Measurements from ENCODE around the gene SLC5A3. TPM values are rescaled to one million over a fixed set of nuclear protein-coding genes. Genes with fewer than 3 reads are reported as not detected.
A peak's percentile ranks its signal among the peaks of the same experiment; 100 is the strongest.

Gene SLC5A3
- total RNA-seq, 1 donor: 56.6 TPM

DNA sequence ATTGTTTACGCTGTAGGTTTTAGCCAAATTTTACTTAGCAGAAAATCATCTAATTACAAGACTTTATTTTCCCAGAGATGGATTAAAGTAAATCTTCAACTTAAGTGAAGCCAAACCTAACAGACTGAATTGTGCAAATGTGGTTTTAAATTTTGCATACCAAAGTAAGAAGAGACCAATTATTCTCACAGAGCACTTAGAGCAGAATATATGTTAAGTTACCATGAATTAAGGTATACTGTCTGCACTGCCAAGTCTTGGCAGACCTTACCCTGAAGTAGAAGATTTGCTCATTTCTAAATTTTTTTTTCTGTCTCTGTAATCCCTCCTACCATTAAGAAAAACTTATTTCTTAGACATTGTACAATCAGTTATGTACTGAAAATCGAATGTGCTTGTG, 24.1 kb downstream of the SLC5A3 start:
- H3K4me3 ChIP-seq (ENCODE audit: low read depth, low read length): no peak overlapping the region
- TF ChIP-seq, protein P1, sequence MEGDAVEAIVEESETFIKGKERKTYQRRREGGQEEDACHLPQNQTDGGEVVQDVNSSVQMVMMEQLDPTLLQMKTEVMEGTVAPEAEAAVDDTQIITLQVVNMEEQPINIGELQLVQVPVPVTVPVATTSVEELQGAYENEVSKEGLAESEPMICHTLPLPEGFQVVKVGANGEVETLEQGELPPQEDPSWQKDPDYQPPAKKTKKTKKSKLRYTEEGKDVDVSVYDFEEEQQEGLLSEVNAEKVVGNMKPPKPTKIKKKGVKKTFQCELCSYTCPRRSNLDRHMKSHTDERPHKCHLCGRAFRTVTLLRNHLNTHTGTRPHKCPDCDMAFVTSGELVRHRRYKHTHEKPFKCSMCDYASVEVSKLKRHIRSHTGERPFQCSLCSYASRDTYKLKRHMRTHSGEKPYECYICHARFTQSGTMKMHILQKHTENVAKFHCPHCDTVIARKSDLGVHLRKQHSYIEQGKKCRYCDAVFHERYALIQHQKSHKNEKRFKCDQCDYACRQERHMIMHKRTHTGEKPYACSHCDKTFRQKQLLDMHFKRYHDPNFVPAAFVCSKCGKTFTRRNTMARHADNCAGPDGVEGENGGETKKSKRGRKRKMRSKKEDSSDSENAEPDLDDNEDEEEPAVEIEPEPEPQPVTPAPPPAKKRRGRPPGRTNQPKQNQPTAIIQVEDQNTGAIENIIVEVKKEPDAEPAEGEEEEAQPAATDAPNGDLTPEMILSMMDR (IDR thresholded peaks at IDR 0.05; ENCODE audit: insufficient read depth, low read length): no peak
- no peak for DNase-seq (ENCODE audit: low read depth)

DNA sequence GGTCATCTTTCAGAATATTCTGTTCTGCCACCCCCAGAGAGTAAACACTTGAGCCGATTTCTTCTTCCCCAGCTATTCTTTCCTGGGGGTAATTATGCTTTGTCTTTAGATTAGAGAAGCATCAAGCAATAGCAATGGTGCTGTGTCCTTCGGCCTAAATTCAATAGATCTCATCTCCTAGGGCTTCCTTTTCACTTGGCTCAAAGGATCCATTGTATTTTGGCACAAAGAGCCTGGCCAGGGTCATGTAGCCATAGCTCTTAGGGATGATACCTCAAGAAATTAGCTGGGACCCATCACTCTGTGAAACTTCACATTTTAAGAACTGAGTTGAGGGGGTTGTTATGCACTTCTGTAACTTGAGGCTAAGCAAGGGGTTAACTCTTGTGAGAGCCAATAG, 27.0 kb downstream of the SLC5A3 start:
- no peak overlapping the region for H3K4me3 ChIP-seq (ENCODE audit: low read depth, low read length)
- TF ChIP-seq, protein P1 (IDR thresholded peaks at IDR 0.05; ENCODE audit: insufficient read depth, low read length): no peak

DNA sequence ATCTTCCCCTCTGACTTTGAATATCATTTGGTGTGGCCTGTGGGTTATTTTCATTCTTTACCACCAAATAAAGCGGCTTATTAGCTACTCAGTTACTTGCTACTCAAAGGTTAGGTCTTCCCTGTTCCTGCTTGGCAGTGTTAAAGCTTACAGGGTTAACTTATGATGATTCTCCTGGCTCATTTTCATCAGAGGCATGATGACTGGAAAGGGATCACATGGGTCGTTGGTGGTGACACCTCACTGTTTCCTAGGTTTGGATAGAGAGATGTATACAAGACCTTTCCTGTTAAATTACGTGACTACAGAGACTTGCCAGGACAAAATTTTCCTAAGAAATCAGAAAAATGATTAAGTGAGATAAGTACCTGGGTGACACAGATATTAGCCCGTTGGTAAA, 27.4 kb downstream of the SLC5A3 start:
- TF ChIP-seq, protein P1 (IDR thresholded peaks at IDR 0.05; ENCODE audit: insufficient read depth, low read length): no peak
- DNase-seq (ENCODE audit: low read depth): peak; percentile 15

More for the DNA sequence above, 27.0 kb downstream of the SLC5A3 start:
- no peak for DNase-seq (ENCODE audit: low read depth)

DNA sequence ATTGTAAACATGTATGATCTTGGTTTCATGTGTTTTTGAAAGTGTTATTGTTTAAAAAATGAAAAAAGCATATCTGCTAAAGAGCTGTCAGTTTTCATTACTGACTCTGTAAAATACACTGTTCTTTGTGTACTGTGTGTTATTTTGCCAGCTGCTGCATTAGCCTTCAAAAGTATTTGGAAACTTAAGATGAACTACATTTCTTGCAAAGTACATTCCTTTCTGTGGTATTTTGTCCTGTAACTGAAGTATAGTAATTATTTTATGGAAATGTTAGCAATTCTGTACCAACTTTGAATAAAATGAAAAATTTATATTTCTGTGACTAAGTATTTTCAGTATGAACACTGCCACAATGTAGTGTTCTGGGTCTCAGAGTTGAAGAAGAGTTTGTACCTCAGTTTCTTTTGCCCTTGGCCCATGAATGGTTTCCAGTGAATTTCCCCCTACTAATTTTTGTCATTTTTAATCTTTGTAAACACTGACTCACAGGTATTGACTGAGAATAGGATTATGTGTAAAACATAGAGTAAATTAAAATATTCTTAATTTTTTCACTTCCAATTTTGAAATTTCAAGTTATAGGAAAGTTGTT, 32.7 kb downstream of the SLC5A3 start:
- TF ChIP-seq, protein P1 (IDR thresholded peaks at IDR 0.05; ENCODE audit: insufficient read depth, low read length): no peak
- no peak for DNase-seq (ENCODE audit: low read depth)
- H3K4me3 ChIP-seq (ENCODE audit: low read depth, low read length): no peak overlapping the region

More for the DNA sequence above, 27.4 kb downstream of the SLC5A3 start:
- H3K4me3 ChIP-seq (ENCODE audit: low read depth, low read length): no peak overlapping the region

DNA sequence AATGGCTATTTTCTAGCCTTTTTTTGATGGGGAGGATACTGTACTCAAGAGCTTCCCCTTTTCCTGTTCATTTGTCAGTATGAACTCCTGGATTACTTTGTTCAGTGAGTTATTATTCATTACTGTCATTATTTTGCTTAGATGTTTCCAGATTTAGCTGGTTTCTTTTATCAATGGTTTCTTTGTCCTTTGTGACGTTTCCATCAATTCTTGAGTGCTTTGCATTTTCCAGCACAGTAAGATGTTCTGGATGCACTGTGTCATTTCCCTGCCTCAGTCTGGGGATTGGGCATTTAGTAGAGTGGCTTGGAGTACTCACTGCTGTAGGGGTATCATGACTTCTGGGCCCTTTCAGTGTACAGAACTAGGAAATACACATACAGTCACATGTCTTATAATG, 34.2 kb downstream of the SLC5A3 start:
- no peak for DNase-seq (ENCODE audit: low read depth)
- TF ChIP-seq, protein P1 (IDR thresholded peaks at IDR 0.05; ENCODE audit: insufficient read depth, low read length): no peak
- no peak overlapping the region for H3K4me3 ChIP-seq (ENCODE audit: low read depth, low read length)

GRCh38 chr21:34109075-34109474, 35.7 kb downstream of the SLC5A3 start:
- DNase-seq (ENCODE audit: low read depth): no peak
- H3K4me3 ChIP-seq (ENCODE audit: low read depth, low read length): no peak overlapping the region
- TF ChIP-seq, protein P1 (IDR thresholded peaks at IDR 0.05; ENCODE audit: insufficient read depth, low read length): no peak

All from fibroblast of the aortic adventitia (primary cell).